Measurements from ENCODE around the gene MICB.

MICB gene

GRCh38 chr6:31538805-31539400, 41.0 kb downstream of the MICB start:
- no peak for DNase-seq (ENCODE audit: low read depth in 2 of 2)

DNA sequence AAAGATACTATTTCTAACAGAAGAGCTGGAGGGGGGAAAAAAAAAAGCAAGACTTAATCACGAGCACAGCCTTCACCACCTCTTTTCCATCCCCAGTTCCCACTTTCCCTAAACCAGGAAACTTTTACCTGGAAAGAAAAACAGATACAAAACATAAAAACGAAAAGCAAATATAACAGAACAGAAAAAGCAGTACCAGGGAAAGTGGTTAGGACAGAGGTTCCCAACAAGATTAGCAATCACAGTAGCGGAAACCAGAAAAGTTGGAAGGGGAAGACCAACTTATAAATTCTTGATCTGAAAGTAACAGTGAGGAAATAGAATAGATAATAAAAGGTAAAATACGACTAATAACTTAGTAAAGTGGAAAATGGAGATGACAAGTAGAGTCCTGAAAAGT, 42.7 kb downstream of the MICB start:
- DNase-seq (ENCODE audit: low read depth in 2 of 2), result no peak

DNA sequence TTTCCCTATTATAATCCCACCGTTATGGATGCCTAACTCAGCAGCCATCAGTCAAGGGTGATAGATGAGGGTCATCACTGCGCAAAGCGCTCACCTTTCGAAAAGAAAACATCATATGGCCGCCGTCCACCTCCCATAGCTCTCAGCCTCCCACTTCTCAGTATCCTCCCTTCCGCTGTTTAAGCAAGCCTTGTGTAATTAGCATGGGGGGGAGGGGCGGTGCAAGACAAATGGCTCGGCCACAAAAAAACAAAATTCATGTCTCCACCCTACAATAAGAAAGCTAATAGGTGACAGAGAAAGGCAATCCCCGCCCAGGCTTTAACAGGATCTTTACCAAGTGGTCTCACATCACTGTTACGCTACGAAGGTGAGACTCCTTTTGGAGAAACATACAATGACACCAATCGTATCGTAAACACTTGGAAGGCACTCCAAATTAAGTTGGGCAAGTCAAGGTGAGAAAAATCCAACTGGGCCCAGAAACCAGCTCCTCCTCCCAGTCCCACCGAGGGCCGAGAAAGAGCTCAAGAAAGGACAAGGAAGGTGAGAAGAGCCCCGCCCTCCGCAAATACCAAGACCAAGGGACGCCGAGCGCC, 43.2 kb downstream of the MICB start:
- DNase-seq (ENCODE audit: low read depth in 2 of 2), result peak in 1 of 2 donors; percentile 34

GRCh38 chr6:31541658-31542521, 43.9 kb downstream of the MICB start, which contains the start of gene DDX39B:
Gene DDX39B (minus strand): TSS chr6:31542003. CDS start chr6:31540532, 1,471 bp downstream.
- DNase-seq (ENCODE audit: low read depth in 2 of 2), result peak; percentile 90

DNA sequence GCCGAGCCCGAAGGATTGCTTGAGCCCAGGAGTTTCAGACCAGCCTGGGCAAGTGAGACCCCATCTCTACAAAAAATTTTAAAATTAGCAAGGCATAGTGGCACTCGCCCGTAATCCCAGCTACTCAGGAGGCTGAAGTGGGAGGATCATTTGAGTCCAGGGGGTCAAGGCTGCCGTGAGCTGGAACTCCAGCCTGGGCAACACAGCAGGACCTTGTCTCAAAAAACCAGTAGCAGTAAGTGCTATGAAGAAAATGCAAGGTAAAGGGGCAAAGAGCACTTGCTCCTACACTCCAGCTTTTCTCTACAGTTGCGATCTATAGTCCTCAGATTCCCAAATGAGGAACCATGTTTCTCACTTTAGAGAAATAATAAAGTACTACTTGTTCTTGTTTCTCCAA, 45.7 kb downstream of the MICB start:
- DNase-seq (ENCODE audit: low read depth in 2 of 2), result no peak

DNA sequence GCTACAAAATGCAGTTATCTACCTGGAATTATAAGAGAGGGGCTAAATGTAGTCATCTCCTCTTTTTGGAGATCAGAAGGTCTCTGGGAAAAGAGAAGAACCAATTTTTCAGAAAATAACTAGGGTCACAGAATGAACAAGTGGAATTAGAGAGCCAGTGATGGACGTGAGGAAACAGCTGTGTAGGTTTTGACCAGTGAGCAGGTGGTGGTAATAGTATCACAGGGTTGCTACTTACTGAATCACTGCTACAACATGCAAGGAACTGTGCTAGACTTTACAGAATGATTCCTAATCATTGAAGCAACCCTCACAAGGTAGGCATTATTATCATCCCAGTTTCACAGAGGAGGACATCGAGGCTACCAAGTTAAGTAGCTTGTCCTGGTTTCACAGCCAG, 46.7 kb downstream of the MICB start:
- DNase-seq (ENCODE audit: low read depth in 2 of 2), result no peak

DNA sequence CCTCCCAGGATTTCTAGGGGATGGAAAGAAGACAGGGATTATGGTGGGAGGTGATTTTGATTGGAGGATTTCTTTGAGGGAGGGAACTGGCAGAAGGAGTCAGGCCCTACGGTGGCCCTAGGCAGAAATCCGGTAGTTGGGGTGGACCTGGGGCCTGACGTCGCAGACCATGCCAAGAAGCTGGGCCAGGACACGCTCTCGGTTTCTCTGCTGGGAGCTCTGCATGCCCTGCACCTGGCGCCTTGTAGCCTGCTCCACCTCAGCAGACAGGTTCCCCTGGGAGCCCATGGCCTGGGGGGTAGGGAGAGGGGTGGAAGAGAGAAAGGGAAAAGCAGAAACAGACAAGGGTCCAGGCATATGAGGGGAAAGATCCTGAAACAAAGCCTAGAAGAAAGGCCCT, 47.3 kb downstream of the MICB start:
- DNase-seq (ENCODE audit: low read depth in 2 of 2), result no peak

DNA sequence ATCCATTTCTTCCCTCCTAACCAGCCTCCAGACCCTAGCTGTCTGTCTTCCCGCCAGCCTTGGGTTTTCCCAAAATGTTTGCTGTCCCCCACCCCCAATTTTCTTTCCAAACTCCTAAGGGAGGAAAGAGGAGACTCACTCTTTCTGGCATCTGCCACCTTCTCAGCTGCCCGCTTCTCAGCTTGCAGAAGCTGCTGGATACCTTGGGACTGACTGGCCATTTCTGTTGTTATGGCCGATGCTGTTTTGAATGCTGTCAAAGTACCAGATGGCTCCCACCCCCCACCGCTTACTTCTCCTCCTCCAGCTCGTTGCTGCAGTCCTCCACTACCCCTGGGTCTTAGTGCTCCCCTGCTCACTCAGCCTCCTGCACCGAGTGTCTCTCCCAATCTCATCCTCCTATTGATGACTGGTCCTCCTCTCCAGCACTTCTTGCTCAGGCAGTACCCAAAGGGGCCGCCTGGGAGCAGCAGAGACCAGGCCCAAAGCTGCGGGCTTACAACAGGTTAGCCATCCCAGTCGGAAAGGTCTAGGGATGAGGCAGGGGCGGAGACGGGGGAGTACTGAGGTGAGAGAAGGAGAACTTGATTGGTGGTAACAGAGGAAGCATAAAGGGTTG, 48.5 kb downstream of the MICB start, which contains the start of gene ATP6V1G2:
TSS of gene ATP6V1G2 (minus strand) at position 270 of the 619 bp plus-strand sequence. CDS start at position 221, 49 bp downstream.
- DNase-seq (ENCODE audit: low read depth in 2 of 2), result peak; percentile 73 to 76

GRCh38 chr6:31546958-31547726, 49.2 kb downstream of the MICB start, which contains the start of gene NFKBIL1:
Gene NFKBIL1 (plus strand): TSS chr6:31547608. CDS start chr6:31547695, 87 bp downstream.
- peak; percentile 88 to 90 for DNase-seq (ENCODE audit: low read depth in 2 of 2)

- DNase-seq (ENCODE audit: low read depth in 2 of 2), result no peak
Measured at GRCh38 chr6:31547727-31548543, 50.0 kb downstream of the MICB start.

- no peak for DNase-seq (ENCODE audit: low read depth in 2 of 2)
Measured at GRCh38 chr6:31548544-31548873, 50.6 kb downstream of the MICB start.

DNA sequence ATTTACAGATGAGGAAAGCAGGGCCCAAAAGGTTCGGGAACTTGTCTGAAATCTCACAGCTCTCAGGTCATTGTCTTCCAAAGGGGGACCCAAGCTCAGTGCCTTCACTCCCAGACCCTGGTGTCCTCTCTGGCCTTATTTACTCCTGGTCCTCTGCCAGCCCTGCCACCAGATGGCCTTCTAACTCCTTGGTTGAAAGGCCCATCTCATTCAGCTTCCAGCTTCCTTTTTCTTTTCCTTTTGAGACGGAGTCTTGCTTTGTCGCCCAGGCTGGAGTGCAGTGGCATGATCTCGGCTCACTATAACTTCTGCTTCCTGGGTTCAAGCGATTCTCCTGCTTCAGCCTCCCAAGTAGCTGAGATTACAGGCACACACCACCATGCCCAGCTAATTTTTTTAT, 53.4 kb downstream of the MICB start:
- peak in 1 of 2 donors; percentile 45 for DNase-seq (ENCODE audit: low read depth in 2 of 2)

GRCh38 chr6:31556307-31556706, 58.4 kb downstream of the MICB start:
- no peak for DNase-seq (ENCODE audit: low read depth in 2 of 2)

GRCh38 chr6:31557443-31558317, 59.7 kb downstream of the MICB start:
- no peak for DNase-seq (ENCODE audit: low read depth in 2 of 2)

DNA sequence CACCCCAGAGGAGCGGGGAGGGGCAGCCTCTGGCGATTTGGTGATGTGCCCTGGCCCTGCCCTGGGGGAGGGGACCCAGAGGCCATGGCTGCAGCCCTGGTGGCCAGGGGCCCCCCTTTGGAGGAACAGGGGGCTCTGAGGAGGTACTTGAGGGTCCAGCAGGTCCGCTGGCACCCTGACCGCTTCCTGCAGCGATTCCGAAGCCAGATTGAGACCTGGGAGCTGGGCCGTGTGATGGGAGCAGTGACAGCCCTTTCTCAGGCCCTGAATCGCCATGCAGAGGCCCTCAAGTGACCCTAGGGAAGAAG, 60.3 kb downstream of the MICB start:
- no peak for DNase-seq (ENCODE audit: low read depth in 2 of 2)

DNA sequence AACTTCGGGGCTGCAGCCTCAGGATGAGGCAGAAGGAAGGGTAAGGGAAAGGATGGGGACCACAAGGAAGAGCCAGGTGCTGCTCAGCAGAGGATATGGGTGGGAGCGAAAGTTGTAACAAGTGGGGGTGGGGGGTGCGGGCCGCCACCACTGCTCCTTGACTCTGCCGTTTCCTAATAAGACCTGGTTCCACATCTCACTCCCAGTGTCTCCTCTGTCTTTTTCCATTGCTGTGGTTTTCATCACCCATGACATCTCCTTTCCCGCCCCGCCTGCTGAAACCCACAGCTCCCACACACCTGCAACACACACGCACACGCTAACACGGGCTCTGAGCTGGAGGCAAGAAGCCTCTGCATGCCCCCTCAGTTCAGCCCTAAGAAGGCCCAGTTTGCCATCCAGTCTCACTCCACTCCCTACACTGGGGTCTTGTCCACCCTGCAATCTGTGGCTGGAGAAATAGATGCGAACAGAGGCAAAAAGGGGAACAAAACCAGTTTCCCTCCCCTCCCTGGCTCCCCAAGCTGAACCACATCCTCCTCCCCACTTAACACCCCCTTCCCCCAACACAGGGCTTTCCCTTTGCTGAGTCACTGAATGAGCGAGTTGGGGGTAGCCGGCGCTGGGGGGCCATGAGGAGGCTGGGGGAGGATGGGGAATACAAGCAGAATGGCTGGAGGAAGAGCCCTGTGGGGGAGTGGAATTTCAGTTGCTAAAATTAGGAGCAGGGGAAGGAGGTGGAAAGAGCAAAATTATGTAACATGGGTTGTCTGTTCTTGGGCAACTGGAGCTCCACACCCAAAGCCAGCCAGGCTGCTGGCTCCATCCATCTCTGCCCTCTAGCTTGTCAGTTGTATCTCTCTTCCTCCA, 60.9 kb downstream of the MICB start:
- DNase-seq (ENCODE audit: low read depth in 2 of 2), result peak; percentile 70 to 73

DNA sequence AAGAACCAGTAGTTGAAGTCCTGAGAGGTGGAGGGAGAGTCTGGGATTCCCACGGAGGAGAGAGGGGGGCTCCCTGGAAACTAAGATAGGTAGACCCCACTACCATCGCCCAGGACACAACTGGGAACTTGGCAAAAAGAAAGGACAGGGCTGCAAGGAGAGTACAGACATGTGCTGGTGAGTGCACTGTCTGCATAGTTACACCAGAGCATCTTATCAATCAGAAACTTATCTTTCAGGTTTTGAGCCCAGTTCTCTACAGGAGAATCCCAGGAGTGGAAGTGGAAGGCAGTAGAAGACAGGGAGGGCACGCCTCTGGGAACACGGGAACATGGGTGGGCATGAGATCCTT, 61.6 kb downstream of the MICB start:
- DNase-seq (ENCODE audit: low read depth in 2 of 2), result no peak

DNA sequence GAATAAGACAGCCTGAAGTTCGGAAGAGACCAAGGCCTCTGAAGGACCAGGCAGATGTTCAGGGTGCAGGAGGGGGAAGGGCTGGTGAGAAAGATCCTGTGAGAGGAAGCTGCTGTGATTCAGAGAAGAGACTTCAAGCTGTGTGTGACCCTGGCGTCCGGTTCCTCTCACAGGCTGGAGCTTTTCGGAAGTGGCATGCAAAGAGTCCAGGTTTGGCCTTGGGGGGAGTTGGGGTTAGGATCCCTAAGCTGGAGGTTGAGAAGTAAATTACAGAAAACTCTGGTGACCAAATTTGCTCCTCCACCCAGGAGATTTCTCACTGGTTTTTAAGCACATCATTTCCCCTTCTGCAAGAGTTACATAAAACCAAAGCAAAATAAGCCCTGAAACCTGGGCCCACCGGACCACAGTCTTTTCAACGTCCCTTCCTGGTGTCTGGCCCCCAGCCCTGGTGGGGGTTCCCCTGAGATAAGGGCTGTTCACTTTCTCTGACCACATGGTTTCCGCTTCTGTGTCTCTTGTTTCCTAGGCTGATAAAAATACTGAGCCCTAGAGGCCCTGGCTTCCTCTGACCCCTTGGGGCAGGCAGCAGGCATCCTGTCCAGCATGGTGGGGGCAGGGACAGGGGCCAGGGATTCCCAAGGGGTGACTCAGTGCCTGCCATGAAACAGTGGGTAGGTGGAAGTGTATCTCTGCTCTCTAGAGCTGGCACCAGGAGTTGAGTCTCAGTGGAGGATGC, 62.2 kb downstream of the MICB start:
- no peak for DNase-seq (ENCODE audit: low read depth in 2 of 2)

Data from stimulated activated CD8-positive, alpha-beta memory T cell treated with anti-CD3 and anti-CD28 coated beads, Interleukin-7, amount 100 ng/mL, for 4 hours (primary cell).